ENCODE data around the gene KMT2C.
"Not testable (repeated sequence)": the region's sequence is repeated elsewhere in the genome, so short reads cannot be mapped to it uniquely, and the experiment has no call there.

- TF ChIP-seq CTCF (IDR thresholded peaks at IDR 0.05; ENCODE audit: poor library complexity, severe bottlenecking); RAD21 (conservative IDR thresholded peaks at IDR 0.05); EZH2 (IDR thresholded peaks at IDR 0.05; ENCODE audit: borderline replicate concordance, insufficient read depth, low read length, poor library complexity, severe bottlenecking); SMC3 (conservative IDR thresholded peaks at IDR 0.05; ENCODE audit: poor library complexity); POLR2AphosphoS5 (IDR thresholded peaks at IDR 0.05): not testable (repeated sequence)
These were observed 57.3 kb downstream of the KMT2C start for GRCh38 chr7:152378497-152378896.
